CD14-positive monocyte (primary cell): ENCODE results near the gene SMARCE1. TPM values are rescaled to one million over a fixed set of nuclear protein-coding genes. Genes with fewer than 3 reads are reported as not detected.

Experiments used
- DNase-seq, 3 donors: peaks; one replicate each; pipeline ENCODE4 v3.0.0-alpha.2; 2011 to 2022
- H2AFZ ChIP-seq: 2 replicates; pipeline ENCODE4 v1.6.0; 2012; ENCODE audit warnings: mild to moderate bottlenecking, low read depth, low read length, inconsistent platforms; ENCODE audit not compliant: insufficient read depth, poor library complexity, severe bottlenecking
- H3K27ac ChIP-seq, 2 donors: 1 replicate in 1 of 2; 2 replicates in 1 of 2; pipeline ENCODE4 v1.5.1; 2012 to 2013; ENCODE audit warnings: low read length in 2 of 2, control low read depth in 1 of 2, inconsistent platforms in 1 of 2, low read depth in 1 of 2, mild to moderate bottlenecking in 1 of 2
- H3K27me3 ChIP-seq, 2 donors: one replicate each; pipeline versions ENCODE4 v1.6.0 to v1.6.1; 2011 to 2013; ENCODE audit warnings: low read length in 2 of 2; ENCODE audit not compliant: control insufficient read depth in 2 of 2, insufficient read depth in 2 of 2
- H3K36me3 ChIP-seq, 2 donors: replicated peaks in 1 of 2; 1 replicate in 1 of 2; 2 replicates in 1 of 2; pipeline versions ENCODE4 v1.5.1 to v1.6.1; 2012 to 2013; ENCODE audit warnings: low read length in 2 of 2, control low read depth in 1 of 2, inconsistent platforms in 1 of 2, mild to moderate bottlenecking in 1 of 2; ENCODE audit not compliant: insufficient read depth in 2 of 2, control insufficient read depth in 1 of 2
- H3K4me1 ChIP-seq, 2 donors: 1 replicate in 1 of 2; 2 replicates in 1 of 2; pipeline versions ENCODE4 v1.5.1 to v1.6.1; 2012 to 2013; ENCODE audit warnings: low read length in 2 of 2, control low read depth in 1 of 2, inconsistent platforms in 1 of 2, mild to moderate bottlenecking in 1 of 2, moderate library complexity in 1 of 2; ENCODE audit not compliant: insufficient read depth in 2 of 2, control insufficient read depth in 1 of 2
- H3K4me2 ChIP-seq: replicated peaks from 2 replicates; pipeline ENCODE3; 2012; ENCODE audit warnings: low read length, moderate library complexity, mild to moderate bottlenecking; ENCODE audit not compliant: poor library complexity, severe bottlenecking; ENCODE audit errors: extremely low read depth
- H3K4me3 ChIP-seq, 3 experiments: fragments of 200-600 bp in 1 of 3; sonication (generic) in 1 of 3; replicated peaks in 1 of 3; 1 replicate in 2 of 3; 2 replicates in 1 of 3; pipeline ENCODE4 v1.5.1; 2011 to 2013; ENCODE audit warnings: low read length in 3 of 3, mild to moderate bottlenecking in 3 of 3, control low read depth in 2 of 3, low read depth in 2 of 3, inconsistent platforms in 1 of 3, moderate library complexity in 1 of 3
- H3K79me2 ChIP-seq: 2 replicates; pipeline ENCODE4 v1.6.0; 2012; ENCODE audit warnings: mild to moderate bottlenecking, control low read depth, inconsistent platforms, low read length, moderate library complexity; ENCODE audit not compliant: insufficient read depth
- H3K9ac ChIP-seq: 2 replicates; pipeline ENCODE4 v1.6.0; 2017; ENCODE audit warnings: low read length, mild to moderate bottlenecking; ENCODE audit not compliant: insufficient read depth, poor library complexity, severe bottlenecking
- H3K9me3 ChIP-seq, 2 donors: replicated peaks in 1 of 2; 1 replicate in 1 of 2; 2 replicates in 1 of 2; pipeline versions ENCODE4 v1.5.1 to v1.6.1; 2012 to 2013; ENCODE audit warnings: low read length in 2 of 2, control low read depth in 1 of 2; ENCODE audit not compliant: control insufficient read depth in 1 of 2, insufficient read depth in 1 of 2
- H4K20me1 ChIP-seq: 2 replicates; pipeline ENCODE4 v1.6.0; 2012; ENCODE audit warnings: mild to moderate bottlenecking, low read length, control low read depth, moderate library complexity; ENCODE audit not compliant: insufficient read depth
- H3K27ac Mint-ChIP-seq, 7 donors: one replicate each; pipeline ENCODE4 v1.8.0; 2020; ENCODE audit warnings: mild to moderate bottlenecking in 7 of 7, mixed read lengths in 7 of 7, moderate library complexity in 6 of 7, inconsistent platforms in 2 of 7
- H3K27me3 Mint-ChIP-seq, 3 donors: one replicate each; pipeline ENCODE4 v1.8.0; 2021 to 2022; ENCODE audit warnings: low read depth in 3 of 3, mild to moderate bottlenecking in 3 of 3, mixed read lengths in 3 of 3, moderate library complexity in 3 of 3, inconsistent platforms in 1 of 3
- H3K36me3 Mint-ChIP-seq, 2 donors: one replicate each; pipeline ENCODE4 v1.8.0; 2020; ENCODE audit warnings: mixed read lengths in 2 of 2, inconsistent platforms in 1 of 2, mild to moderate bottlenecking in 1 of 2
- H3K4me1 Mint-ChIP-seq: one replicate; pipeline ENCODE4 v1.8.0; 2020; ENCODE audit warnings: mild to moderate bottlenecking, mixed read lengths
- H3K4me3 Mint-ChIP-seq, 2 donors: one replicate each; pipeline ENCODE4 v1.8.0; 2020; ENCODE audit warnings: mild to moderate bottlenecking in 2 of 2, mixed read lengths in 2 of 2, moderate library complexity in 1 of 2
- H3K9me3 Mint-ChIP-seq, 7 donors: one replicate each; pipeline ENCODE4 v1.8.0; 2020 to 2022; ENCODE audit warnings: mixed read lengths in 7 of 7, mild to moderate bottlenecking in 6 of 7, moderate library complexity in 6 of 7, inconsistent platforms in 2 of 7
- WGBS: methylation state at CpG from one replicate; pipeline ENCODE4 v1.1.5; 2013; ENCODE audit warnings: missing lambda C conversion rate; ENCODE audit not compliant: insufficient coverage; 5-methylcytosine and 5-hydroxymethylcytosine counted together
- intact Hi-C, 2 donors: fragments of 100-400 bp; cut with micrococcal nuclease; formaldehyde crosslinking; loops; one replicate each; pipeline versions ENCODE4 v1.15.0 to v1.15.1; 2023
- polyA plus RNA-seq, 3 donors: library from polyadenylated mRNA; depleted of rRNA in 1 of 3; unstranded in 2 of 3; stranded (reverse) in 1 of 3; fragments of 300-500 nt in 2 of 3; fragments of >200 nt in 1 of 3; fragmentation: Illumina TruSeq in 2 of 3; gene quantifications; 1 replicate in 2 of 3; 2 replicates in 1 of 3; pipeline ENCODE4 v1.2.3, GENCODE V29; 2012 to 2021
- TF ChIP-seq, protein P1 (sequence below): fragments of 200-600 bp; IDR thresholded peaks from one replicate; pipeline ENCODE4 v1.8.0; 2022; ENCODE audit warnings: antibody characterized with exemption, mild to moderate bottlenecking

Gene SMARCE1
- polyA plus RNA-seq, 3 donors: 18.6 to 127 (median 119) TPM

DNA sequence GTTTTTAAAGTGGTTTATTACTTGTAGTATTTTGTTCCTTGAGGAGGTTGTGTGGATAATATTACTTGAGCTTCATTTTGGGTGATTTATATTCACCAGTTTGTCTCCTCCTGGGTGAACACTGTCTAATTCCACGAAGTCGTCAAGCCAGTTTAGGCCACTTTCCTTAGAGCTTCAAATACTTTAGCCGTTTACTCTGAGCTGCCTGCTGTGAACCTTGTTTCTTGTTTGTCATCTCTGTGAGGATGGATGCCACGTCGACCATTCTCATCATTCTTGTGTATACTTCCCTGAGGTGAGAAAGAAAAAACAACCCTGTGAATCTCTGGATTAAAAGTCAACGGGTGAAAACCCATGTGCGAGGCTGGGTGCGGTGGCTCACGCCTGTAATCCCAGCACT is 47.0 kb upstream of the SMARCE1 start:
- Histone ChIP-seq H3K4me1 (no peaks in the 10 kb centered on the region), H3K9me3 (no peaks in the 10 kb centered on the region), H3K27ac (no peak overlapping the region), H2AFZ (no peak overlapping the region), H3K4me3 (no peak overlapping the region), H3K36me3 (no peaks in the 10 kb centered on the region), H3K79me2 (no peaks in the 10 kb centered on the region), H4K20me1 (no peaks in the 10 kb centered on the region), H3K9ac (no peak overlapping the region), H3K4me2 (no peak overlapping the region), H3K27me3 (peaks cover 8 to 19% of the 10 kb centered on the region in 2 donors)
- intact Hi-C loops: no loop called here
- no peaks in the 10 kb centered on the region for H3K36me3 Mint-ChIP-seq
- H3K27me3 Mint-ChIP-seq: peaks cover 16 to 54% (median 17%) of the 10 kb centered on the region in 3 donors
- H3K9me3 Mint-ChIP-seq: peaks cover 0 to 2% (median 0%) of the 10 kb centered on the region in 7 donors
- TF ChIP-seq, protein P1, sequence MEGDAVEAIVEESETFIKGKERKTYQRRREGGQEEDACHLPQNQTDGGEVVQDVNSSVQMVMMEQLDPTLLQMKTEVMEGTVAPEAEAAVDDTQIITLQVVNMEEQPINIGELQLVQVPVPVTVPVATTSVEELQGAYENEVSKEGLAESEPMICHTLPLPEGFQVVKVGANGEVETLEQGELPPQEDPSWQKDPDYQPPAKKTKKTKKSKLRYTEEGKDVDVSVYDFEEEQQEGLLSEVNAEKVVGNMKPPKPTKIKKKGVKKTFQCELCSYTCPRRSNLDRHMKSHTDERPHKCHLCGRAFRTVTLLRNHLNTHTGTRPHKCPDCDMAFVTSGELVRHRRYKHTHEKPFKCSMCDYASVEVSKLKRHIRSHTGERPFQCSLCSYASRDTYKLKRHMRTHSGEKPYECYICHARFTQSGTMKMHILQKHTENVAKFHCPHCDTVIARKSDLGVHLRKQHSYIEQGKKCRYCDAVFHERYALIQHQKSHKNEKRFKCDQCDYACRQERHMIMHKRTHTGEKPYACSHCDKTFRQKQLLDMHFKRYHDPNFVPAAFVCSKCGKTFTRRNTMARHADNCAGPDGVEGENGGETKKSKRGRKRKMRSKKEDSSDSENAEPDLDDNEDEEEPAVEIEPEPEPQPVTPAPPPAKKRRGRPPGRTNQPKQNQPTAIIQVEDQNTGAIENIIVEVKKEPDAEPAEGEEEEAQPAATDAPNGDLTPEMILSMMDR: no peak
- no peak overlapping the region for H3K27ac Mint-ChIP-seq
- H3K4me1 Mint-ChIP-seq: no peaks in the 10 kb centered on the region
- no peak overlapping the region for H3K4me3 Mint-ChIP-seq
- WGBS: 95% methylated on average over 6 of the region's 9 CpGs
- no peak for DNase-seq

DNA sequence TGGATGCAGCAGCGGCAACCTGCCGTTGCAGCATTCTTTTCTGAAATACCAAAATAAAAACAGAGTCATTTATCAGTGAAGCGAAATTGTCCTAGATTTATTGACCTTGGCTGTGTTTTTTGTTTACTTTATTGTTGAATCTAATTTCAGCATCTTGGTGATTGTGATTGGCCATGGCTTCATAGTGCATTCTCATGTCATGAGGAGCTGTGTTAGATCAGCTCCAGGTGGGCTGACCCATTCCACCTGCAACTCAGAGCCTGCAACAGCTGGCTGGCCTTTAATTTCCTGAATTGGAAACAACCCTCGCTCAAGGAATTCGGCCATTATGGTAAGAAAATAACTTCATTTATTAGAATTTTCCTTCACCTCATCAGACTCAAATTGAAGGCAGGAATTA is 39.5 kb upstream of the SMARCE1 start:
- H3K27ac Mint-ChIP-seq: no peak overlapping the region
- Histone ChIP-seq H3K4me3 (no peak overlapping the region), H2AFZ (no peak overlapping the region), H3K9ac (no peak overlapping the region), H3K27ac (no peak overlapping the region), H3K27me3 (peaks cover 2 to 5% of the 10 kb centered on the region in 2 donors), H3K79me2 (no peaks in the 10 kb centered on the region), H4K20me1 (no peaks in the 10 kb centered on the region), H3K9me3 (no peaks in the 10 kb centered on the region), H3K4me1 (no peaks in the 10 kb centered on the region), H3K36me3 (no peaks in the 10 kb centered on the region), H3K4me2 (no peak overlapping the region)
- TF ChIP-seq, protein P1: no peak
- peaks cover 14 to 22% (median 20%) of the 10 kb centered on the region in 3 donors for H3K27me3 Mint-ChIP-seq
- H3K4me3 Mint-ChIP-seq: no peak overlapping the region
- H3K9me3 Mint-ChIP-seq: peaks cover 0 to 2% (median 0%) of the 10 kb centered on the region in 7 donors
- WGBS: 100% methylated on average over 1 of the region's 5 CpGs
- intact Hi-C loops: no loop called here
- H3K36me3 Mint-ChIP-seq: no peaks in the 10 kb centered on the region
- no peak for DNase-seq
- no peaks in the 10 kb centered on the region for H3K4me1 Mint-ChIP-seq
